Body of pancreas (tissue), 4 donors: ENCODE measurements around the gene FANCD2OS.
"Not testable (repeated sequence)": the region's sequence is repeated elsewhere in the genome, so short reads cannot be mapped to it uniquely, and the experiment has no call there.

Experiments
- POLR2A ChIP-seq, 3 donors: fragments of 450-650 bp; IDR thresholded peaks; one replicate each; pipeline ENCODE4 v1.6.1; 2016; ENCODE audit warnings: antibody characterized with exemption in 3 of 3, mild to moderate bottlenecking in 2 of 3
- TF ChIP-seq, protein P1 (sequence below), 7 experiments: fragments of 450-650 bp in 4 of 7; fragments of 200-600 bp in 3 of 7; sonication (generic) in 3 of 7; IDR thresholded peaks; one replicate each; pipeline ENCODE4 v1.5.1; 2016 to 2019; ENCODE audit warnings: antibody characterized with exemption in 7 of 7

DNA sequence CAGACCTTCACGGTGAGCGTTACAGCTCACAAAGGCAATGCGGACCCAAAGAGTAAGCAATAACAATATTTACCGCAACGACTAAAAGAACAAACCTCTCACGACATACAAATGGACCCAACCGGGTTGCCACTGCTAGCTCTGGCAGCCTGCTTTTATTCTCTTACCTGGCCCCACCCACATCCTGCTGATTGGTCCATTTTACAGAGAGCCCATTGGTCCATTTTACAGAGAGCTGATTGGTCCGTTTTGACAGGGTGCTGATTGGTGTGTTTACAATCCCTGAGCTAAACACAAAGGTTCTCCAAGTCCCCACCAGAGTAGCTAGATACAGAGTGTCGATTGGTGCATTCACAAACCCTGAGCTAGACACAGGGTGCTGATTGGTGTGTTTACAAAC is 27.8 kb upstream of the FANCD2OS start:
- TF ChIP-seq, protein P1, sequence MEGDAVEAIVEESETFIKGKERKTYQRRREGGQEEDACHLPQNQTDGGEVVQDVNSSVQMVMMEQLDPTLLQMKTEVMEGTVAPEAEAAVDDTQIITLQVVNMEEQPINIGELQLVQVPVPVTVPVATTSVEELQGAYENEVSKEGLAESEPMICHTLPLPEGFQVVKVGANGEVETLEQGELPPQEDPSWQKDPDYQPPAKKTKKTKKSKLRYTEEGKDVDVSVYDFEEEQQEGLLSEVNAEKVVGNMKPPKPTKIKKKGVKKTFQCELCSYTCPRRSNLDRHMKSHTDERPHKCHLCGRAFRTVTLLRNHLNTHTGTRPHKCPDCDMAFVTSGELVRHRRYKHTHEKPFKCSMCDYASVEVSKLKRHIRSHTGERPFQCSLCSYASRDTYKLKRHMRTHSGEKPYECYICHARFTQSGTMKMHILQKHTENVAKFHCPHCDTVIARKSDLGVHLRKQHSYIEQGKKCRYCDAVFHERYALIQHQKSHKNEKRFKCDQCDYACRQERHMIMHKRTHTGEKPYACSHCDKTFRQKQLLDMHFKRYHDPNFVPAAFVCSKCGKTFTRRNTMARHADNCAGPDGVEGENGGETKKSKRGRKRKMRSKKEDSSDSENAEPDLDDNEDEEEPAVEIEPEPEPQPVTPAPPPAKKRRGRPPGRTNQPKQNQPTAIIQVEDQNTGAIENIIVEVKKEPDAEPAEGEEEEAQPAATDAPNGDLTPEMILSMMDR (IDR thresholded peaks at IDR 0.05): not testable (repeated sequence)
- not testable (repeated sequence) for TF ChIP-seq POLR2A (IDR thresholded peaks at IDR 0.05)
